Suprapubic skin (tissue), 4 donors: Measurements from ENCODE around the gene ERC2.

Experiments
- CTCF ChIP-seq, 2 donors: fragments of 200-600 bp in 1 of 2; fragments of 450-650 bp in 1 of 2; sonication (generic) in 1 of 2; IDR thresholded peaks; one replicate each; pipeline ENCODE4 v1.5.1; 2016 to 2019; ENCODE audit warnings: antibody characterized with exemption in 2 of 2, mild to moderate bottlenecking in 1 of 2, moderate library complexity in 1 of 2
- EP300 ChIP-seq: sonication (generic); formaldehyde crosslinking; IDR thresholded peaks from one replicate; pipeline ENCODE4 v1.6.1; 2017; ENCODE audit warnings: antibody characterized with exemption
- POLR2A ChIP-seq, 2 donors: fragments of 450-650 bp; IDR thresholded peaks; one replicate each; pipeline ENCODE4 v1.6.1; 2017; ENCODE audit warnings: antibody characterized with exemption in 2 of 2, mild to moderate bottlenecking in 2 of 2, moderate library complexity in 2 of 2
- POLR2AphosphoS5 ChIP-seq, 3 donors: sonication (generic); formaldehyde crosslinking; IDR thresholded peaks; one replicate each; pipeline ENCODE4 v1.6.1; 2017; ENCODE audit warnings: antibody characterized with exemption in 3 of 3

DNA sequence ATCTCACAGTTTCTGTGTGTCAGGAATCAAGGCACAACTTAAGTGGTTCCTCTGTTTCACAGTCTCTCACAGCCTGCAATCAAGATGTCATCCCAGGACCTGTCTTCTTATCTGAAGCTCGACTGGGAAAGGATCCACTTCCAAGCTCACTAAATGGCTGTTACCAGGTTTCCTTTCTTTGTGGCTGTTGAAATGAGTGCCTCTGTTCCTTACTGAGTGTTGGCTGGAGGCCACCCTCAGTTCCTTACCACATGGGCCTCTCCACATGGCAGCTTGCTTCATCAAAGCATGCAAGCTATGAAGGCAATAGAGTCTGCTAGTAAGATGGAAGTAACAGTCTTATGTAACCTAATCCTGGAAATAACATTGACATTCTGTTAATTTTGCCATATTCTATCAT is 174.0 kb downstream of the ERC2 start:
- TF ChIP-seq POLR2A (IDR thresholded peaks at IDR 0.05): no peak
- TF ChIP-seq CTCF (IDR thresholded peaks at IDR 0.05): no peak
- no peak for TF ChIP-seq POLR2AphosphoS5 (IDR thresholded peaks at IDR 0.05)
- no peak for TF ChIP-seq EP300
